Keratinocyte (primary cell): ENCODE measurements around the gene DDX39A.
"Not testable (repeated sequence)": the region's sequence is repeated elsewhere in the genome, so short reads cannot be mapped to it uniquely, and the experiment has no call there.

Experiments
- CTCF ChIP-seq, 3 experiments: IDR thresholded peaks in 1 of 3; conservative IDR thresholded peaks in 1 of 3; optimal IDR thresholded peaks in 1 of 3; 2 replicates in 2 of 3; 3 replicates in 1 of 3; pipeline versions ENCODE3 to v1.5.1; 2011; ENCODE audit warnings: low read length in 3 of 3, mild to moderate bottlenecking in 3 of 3, moderate library complexity in 2 of 3, control low read depth in 1 of 3, inconsistent platforms in 1 of 3; ENCODE audit not compliant: insufficient read depth in 2 of 3; ENCODE audit errors: extremely low read depth in 1 of 3
- EZH2 ChIP-seq: IDR thresholded peaks from one replicate; pipeline ENCODE4 v1.6.1; 2012; ENCODE audit warnings: inconsistent platforms, mild to moderate bottlenecking, low read length, moderate library complexity

DNA sequence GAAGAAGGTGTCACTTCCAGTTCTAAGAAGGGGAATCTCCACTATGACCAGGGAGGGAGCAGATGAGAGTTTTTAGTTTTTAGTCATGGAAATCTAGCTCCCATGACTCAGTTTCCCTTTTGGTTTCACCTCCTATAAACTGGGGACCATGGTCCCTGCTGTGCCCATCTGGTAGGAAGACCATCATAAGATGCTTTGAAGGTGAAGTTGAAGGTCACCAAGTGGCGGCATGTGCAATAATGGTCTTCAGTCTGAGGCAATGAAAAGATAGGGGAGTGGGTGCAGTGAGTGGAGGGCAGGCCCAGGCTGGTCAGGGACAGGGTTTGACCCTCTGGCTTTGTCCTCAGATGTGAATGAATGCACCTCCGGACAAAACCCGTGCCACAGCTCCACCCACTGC is 22.4 kb downstream of the DDX39A start:
- not testable (repeated sequence) for TF ChIP-seq CTCF (optimal IDR thresholded peaks at IDR 0.05 in 1 of 3, IDR thresholded peaks at IDR 0.05 in 1 of 3, conservative IDR thresholded peaks at IDR 0.05 in 1 of 3; ENCODE audit: extremely low read depth in 1 of 3, insufficient read depth in 2 of 3, low read length in 3 of 3); EZH2
